Body of pancreas (tissue), 4 donors: ENCODE results near the gene DMAP1.

Experiments
- CTCF ChIP-seq, 7 experiments: fragments of 450-650 bp in 4 of 7; fragments of 200-600 bp in 3 of 7; sonication (generic) in 3 of 7; IDR thresholded peaks; one replicate each; pipeline ENCODE4 v1.5.1; 2016 to 2019; ENCODE audit warnings: antibody characterized with exemption in 7 of 7
- POLR2A ChIP-seq, 3 donors: fragments of 450-650 bp; IDR thresholded peaks; one replicate each; pipeline ENCODE4 v1.6.1; 2016; ENCODE audit warnings: antibody characterized with exemption in 3 of 3, mild to moderate bottlenecking in 2 of 3

GRCh38 chr1:44218503-44219300 is 5.4 kb downstream of the DMAP1 start:
- TF ChIP-seq CTCF (IDR thresholded peaks at IDR 0.05) (no peak), POLR2A (IDR thresholded peaks at IDR 0.05) (no peak)
